HG02840 (cell line): ENCODE results near the gene C2CD2.
"Not testable (repeated sequence)": the region's sequence is repeated elsewhere in the genome, so short reads cannot be mapped to it uniquely, and the experiment has no call there.

ENCODE experiments used
- ATAC-seq: cut with Tn5 transposase; IDR thresholded peaks from one replicate; pipeline ENCODE4 v1.9.1; 2021; ENCODE audit warnings: mild to moderate bottlenecking, moderate library complexity, moderate number of reproducible peaks; ENCODE audit not compliant: unreplicated experiment, low FRiP score

Gene C2CD2

GRCh38 chr21:41953831-41954653, at the start of gene C2CD2:
TSS of gene C2CD2 (minus strand) at chr21:41954018. CDS start at chr21:41953648, 370 bp downstream.
- ATAC-seq: no peak

DNA sequence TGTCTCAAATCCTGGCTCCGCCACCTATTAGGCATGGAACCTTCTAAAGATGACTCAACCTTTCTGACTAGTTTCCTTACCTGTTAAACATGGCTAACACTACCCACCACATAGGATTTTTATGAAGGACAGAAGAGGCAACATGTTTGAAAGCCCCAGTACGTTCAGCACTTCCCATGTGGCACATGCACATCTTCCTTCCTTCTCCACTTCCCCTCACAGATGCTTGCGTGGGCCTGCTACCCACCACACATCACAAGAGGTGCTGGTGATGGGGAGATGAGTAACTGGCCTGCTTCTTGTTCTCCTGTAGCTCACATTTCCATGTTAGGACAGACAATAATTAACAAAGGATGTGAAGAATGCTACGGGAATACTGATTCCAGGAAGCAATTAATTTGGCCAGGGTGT, 49.2 kb upstream of the C2CD2 start:
- ATAC-seq: no peak

DNA sequence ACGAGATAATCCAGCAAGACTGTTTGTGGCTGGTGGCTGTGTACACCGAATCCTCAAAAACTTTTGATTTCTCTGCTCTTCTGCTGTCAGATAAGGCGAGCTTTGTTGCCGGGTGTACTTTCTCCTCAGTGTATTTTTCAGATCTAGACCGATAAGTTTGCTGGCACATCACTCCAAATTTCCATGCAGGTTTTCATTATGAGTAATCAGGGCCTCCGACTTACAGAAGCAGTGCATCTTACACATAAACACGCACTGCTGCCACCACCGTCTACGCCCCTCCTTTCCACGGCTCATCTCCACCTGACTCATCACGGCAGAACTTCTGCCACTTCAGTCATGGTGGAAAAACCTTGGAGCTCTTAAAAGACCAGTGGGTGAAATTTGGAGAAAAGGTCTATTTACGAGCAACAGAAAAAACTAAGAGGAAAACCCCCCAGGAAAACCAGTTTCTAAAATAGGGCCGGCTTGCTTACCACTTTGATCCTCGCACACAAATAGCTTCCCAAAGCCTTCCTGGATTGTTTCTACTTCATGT, 48.7 kb upstream of the C2CD2 start:
- ATAC-seq: peak; percentile 67

GRCh38 chr21:42001781-42002180, 48.0 kb upstream of the C2CD2 start:
- no peak for ATAC-seq

- no peak for ATAC-seq
Observed at GRCh38 chr21:42000908-42001307, 47.1 kb upstream of the C2CD2 start.

GRCh38 chr21:41997657-41998056, 43.8 kb upstream of the C2CD2 start:
- ATAC-seq: no peak

DNA sequence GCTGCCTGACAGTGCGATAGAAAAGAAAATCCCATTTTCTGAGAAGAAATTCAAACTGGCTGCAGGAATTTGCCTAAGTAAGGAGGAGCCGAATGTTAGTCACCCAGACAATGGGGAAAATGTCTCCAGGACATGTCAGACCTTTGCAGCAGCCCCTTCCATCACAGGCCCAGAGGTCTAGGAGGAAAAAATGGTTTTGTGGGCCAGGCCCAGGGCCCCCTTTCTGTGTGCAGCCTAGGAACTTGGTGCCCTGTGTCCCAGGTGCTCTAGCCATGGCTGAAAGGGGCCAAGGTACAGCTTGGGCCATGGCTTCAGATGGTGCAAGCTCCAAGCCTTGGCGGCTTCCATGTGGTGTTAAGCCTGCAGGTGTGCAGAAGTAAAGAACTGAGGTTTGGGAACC, 41.8 kb upstream of the C2CD2 start:
- ATAC-seq: no peak

DNA sequence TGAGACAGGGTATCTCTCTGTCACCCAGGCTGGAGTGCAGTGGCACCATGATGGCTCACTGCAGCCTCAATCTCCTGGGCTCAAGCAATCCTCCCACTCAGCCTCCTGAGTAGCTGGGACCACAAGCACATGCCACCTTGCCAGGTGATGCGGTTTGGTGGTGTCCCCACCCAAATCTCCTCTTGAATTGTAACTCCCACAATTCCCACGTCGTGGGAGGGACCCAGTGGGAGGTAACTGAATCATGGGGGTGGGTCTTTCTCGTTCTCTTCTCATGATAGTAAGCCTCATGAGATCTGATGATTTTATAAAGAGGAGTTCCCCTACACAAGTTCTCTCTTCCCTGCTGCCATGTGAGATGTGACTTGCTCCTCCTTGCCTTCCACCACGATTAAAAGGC, 40.8 kb upstream of the C2CD2 start:
- ATAC-seq: not testable (repeated sequence)

DNA sequence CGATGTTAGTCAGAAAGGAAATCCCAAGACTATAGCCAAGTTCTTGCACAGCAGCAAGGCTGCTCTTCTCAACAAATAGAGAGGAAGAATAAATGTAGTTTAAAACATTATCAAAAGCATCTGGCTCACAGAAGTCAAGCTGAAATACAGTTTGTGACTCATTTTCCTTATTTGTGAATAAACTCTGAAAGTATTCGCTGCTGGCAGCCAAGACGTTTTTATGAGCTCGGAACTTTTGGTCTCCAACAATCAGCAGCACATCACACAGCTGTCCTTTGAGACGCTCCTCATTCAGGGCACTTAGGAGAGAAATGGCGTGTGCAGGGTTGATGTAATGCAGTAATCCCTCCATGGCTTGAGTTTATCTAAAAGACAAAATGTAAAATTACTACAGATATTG, 39.9 kb upstream of the C2CD2 start:
- no peak for ATAC-seq

- no peak for ATAC-seq
Observed at GRCh38 chr21:41992576-41992975, 38.8 kb upstream of the C2CD2 start.

DNA sequence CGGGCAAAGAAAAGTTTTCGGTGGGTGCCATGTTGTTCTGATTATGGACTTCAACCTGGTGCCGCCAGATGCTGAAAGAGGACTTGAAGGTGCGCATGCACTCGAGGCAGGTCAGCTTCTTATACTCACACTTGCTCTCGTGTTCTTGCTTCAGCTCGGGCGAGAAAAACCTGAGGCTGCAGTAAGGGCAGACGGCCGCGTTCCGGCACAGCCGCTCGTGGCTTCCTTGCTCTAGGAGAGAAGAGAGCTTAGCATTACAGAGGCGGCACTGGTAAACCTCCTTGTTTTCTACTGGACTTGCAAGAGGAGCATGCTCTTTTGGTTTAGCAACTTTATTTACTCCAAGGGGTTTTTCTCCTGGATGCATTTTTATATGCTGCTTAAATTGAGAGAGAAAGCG, 37.8 kb upstream of the C2CD2 start:
- no peak for ATAC-seq

GRCh38 chr21:41989698-41990097, 35.9 kb upstream of the C2CD2 start:
- no peak for ATAC-seq

DNA sequence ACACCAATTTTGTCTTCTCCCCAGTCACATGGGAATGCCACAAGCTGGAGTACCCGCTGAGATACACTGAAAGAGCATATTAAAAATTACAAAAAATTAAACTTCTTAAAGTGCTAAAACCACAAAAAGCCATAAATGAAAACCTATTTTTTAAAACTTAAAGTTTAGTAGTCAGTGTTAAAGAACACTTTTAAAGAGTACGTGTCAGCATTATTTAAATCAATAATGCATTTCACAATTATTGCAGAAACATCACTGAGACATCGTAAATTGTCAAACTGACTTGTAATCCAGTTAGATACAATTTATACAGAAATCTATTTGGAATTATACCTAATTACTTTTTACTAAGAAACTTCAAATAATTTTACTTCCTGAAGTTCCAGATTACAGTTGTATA, 33.5 kb upstream of the C2CD2 start:
- ATAC-seq: no peak

DNA sequence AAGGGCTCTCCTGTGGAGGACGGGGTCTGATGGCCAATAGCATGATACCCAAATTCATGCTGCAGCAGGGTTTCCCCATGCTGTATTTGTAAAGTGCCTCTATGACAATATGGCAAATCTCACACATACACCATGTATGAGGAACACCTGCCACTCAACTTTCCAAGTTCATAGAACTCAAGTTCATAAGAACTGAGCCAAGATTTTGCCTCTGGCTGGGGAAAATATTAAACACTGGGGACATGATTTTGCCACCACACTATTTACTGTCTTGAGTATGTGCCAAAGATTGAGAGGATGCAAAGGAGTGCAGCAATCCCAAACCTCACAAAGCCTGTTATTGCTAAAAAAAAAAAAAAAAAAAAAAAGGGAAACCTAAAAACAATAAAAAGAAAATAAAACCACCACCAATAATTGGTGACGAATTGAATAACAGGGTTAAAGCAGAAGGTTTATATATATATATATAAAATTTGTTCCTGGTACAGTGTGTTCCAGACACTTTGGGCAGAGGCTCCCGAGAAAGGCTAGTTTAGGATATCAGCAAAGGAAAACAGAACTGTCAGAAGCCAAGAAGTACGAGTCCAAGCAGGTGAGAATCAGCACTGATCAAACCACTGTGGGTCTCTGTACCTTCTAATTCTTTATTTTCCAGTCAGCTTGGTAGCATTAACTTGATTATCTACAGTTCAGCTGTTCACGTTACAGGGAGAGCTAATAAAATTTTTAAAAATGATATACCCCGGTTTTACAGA, 32.0 kb upstream of the C2CD2 start:
- ATAC-seq: no peak

- ATAC-seq: no peak
Observed at GRCh38 chr21:41983229-41983628, 29.4 kb upstream of the C2CD2 start.

- no peak for ATAC-seq
Observed at GRCh38 chr21:41980561-41980960, 26.7 kb upstream of the C2CD2 start.

DNA sequence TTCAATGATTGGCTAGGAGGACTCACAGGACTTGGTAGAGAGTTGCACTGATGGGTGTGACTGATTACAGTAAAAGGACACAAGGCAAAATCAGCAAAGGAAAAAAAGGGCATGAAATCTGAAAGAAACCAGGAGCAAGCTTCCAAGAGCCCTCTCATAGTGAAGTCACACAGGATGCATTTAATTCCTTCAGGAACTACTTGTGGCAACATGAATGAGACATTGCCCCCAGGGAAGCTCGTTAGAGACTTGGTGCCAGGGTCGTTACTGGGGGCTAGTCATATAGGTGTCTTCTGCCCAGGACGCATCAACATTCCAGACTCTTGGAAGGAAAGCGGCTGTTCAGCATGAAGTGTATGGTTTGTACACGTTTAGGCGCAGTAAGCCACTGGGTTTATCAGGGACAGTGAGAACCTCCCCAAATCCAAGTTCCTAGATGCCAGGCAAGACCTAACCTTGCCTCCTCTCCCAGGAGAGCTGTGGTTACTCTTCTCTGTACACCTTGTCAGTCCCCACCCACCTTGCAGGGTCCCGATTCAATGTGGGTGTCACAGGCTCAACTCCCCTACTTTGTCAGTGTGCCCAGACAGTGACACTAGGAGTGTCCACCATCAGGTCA, 26.0 kb upstream of the C2CD2 start:
- ATAC-seq: no peak

DNA sequence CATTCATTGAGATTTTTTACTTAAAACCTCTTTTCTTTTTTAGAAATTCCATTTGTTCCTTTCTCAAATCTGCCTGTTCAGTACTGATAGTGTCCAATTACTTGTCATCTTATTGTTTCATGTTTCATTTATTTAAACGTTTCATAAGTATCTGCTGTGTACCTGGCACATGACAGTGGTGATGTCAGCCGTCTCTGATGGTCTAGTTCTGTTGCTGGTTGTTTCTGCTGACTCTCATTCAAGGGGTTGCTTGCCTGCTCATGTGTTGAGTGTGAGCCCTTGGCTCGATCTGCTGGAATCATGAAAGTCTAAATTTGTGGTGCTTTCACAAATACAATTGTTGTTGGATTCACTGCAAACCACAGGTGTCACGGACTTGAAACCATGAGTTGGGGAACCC, 25.5 kb upstream of the C2CD2 start:
- no peak for ATAC-seq

- ATAC-seq: no peak
Observed at GRCh38 chr21:41977034-41977950, 23.5 kb upstream of the C2CD2 start.

DNA sequence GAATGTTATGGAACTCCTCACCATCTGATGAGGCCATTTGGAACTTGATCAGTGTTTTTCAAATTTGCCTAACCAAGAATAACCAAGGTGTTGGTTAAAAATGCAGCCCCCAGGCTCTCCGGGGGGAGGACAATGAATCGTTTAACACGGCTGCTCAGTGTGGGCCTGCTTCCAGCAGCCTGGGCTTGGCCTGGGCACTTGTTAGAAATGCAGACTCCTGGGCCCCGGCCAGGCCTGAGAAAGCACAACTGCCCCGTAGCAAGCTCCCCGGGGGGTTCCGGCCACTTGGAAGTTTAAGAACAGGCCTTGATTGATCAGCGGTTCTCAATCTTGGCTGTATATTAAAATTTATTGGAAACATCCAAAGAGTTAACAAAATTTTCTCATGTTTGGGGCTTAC, 22.8 kb upstream of the C2CD2 start:
- no peak for ATAC-seq
